ENCODE results near the gene PPARG.

DNA sequence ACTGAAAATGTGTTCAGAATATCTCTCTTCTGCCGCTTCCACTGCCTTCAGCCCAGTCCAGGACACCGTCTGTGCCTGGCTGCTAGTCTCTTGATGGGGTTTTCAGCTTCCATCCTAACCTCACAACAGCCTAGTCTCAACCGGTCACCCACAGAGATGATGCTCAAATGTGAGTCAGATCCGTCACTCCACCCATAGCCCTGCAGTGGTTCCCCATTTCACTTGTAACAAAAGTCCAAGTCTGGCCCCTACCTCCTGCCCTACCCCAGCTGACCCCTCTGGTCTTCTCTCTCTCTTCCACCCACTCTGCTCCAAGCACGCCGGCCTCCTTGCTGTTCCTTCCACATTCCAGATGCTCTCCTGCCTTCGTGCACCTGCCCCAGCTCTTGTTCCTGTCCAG, 68.1 kb downstream of the PPARG start:
- TF ChIP-seq POLR2A (IDR thresholded peaks at IDR 0.05; ENCODE audit: low read depth, low read length) (no peak), TAF1 (IDR thresholded peaks at IDR 0.05; ENCODE audit: borderline replicate concordance, low read depth, low read length) (no peak)
